ENCODE results near the gene ST6GALNAC2.

The ST6GALNAC2 gene

GRCh38 chr17:76547183-76547641 lies 38.4 kb downstream of the ST6GALNAC2 start:
- in situ Hi-C loops (cut with HindIII; ENCODE audit: low pct_ligation_motif_present, low pct_unique_long_range_greater_than_20kb, low sequenced_read_pairs), result no loop called here
- DNase-seq, result peak; percentile 64

GRCh38 chr17:76546556-76547182 lies 39.0 kb downstream of the ST6GALNAC2 start:
- in situ Hi-C loops (cut with HindIII; ENCODE audit: low pct_ligation_motif_present, low pct_unique_long_range_greater_than_20kb, low sequenced_read_pairs), result no loop called here

GRCh38 chr17:76545918-76546555 lies 39.6 kb downstream of the ST6GALNAC2 start:
- in situ Hi-C loops (cut with HindIII; ENCODE audit: low pct_ligation_motif_present, low pct_unique_long_range_greater_than_20kb, low sequenced_read_pairs), result no loop called here
- no peak for DNase-seq

More at GRCh38 chr17:76546556-76547182, 39.0 kb downstream of the ST6GALNAC2 start:
- DNase-seq, result no peak

GRCh38 chr17:76544546-76545365 lies 40.9 kb downstream of the ST6GALNAC2 start:
- DNase-seq, result no peak
- in situ Hi-C loops (cut with HindIII; ENCODE audit: low pct_ligation_motif_present, low pct_unique_long_range_greater_than_20kb, low sequenced_read_pairs), result no loop called here

GRCh38 chr17:76543826-76544545 lies 41.7 kb downstream of the ST6GALNAC2 start:
- in situ Hi-C loops (cut with HindIII; ENCODE audit: low pct_ligation_motif_present, low pct_unique_long_range_greater_than_20kb, low sequenced_read_pairs), result no loop called here
- DNase-seq, result no peak

GRCh38 chr17:76543482-76543825 lies 42.2 kb downstream of the ST6GALNAC2 start:
- in situ Hi-C loops (cut with HindIII; ENCODE audit: low pct_ligation_motif_present, low pct_unique_long_range_greater_than_20kb, low sequenced_read_pairs), result no loop called here
- DNase-seq, result no peak

GRCh38 chr17:76542984-76543383 lies 42.7 kb downstream of the ST6GALNAC2 start:
- DNase-seq, result no peak
- in situ Hi-C loops (cut with HindIII; ENCODE audit: low pct_ligation_motif_present, low pct_unique_long_range_greater_than_20kb, low sequenced_read_pairs), result no loop called here

- DNase-seq, result no peak
- in situ Hi-C loops (cut with HindIII; ENCODE audit: low pct_ligation_motif_present, low pct_unique_long_range_greater_than_20kb, low sequenced_read_pairs), result no loop called here
Observed at GRCh38 chr17:76542566-76542971, 43.1 kb downstream of the ST6GALNAC2 start.

GRCh38 chr17:76541739-76542454 lies 43.8 kb downstream of the ST6GALNAC2 start:
- no peak for DNase-seq
- in situ Hi-C loops (cut with HindIII; ENCODE audit: low pct_ligation_motif_present, low pct_unique_long_range_greater_than_20kb, low sequenced_read_pairs), result no loop called here

- in situ Hi-C loops (cut with HindIII; ENCODE audit: low pct_ligation_motif_present, low pct_unique_long_range_greater_than_20kb, low sequenced_read_pairs), result no loop called here
- DNase-seq, result peak; percentile 98
Observed at GRCh38 chr17:76540381-76541300, 45.0 kb downstream of the ST6GALNAC2 start.

GRCh38 chr17:76539631-76540271 lies 45.9 kb downstream of the ST6GALNAC2 start, which contains the start of gene PRCD:
Gene PRCD, plus strand, starts transcription at chr17:76540044. Its CDS starts 98 bp downstream, at chr17:76540142.
- no peak for DNase-seq
- in situ Hi-C loops (cut with HindIII; ENCODE audit: low pct_ligation_motif_present, low pct_unique_long_range_greater_than_20kb, low sequenced_read_pairs), result no loop called here

- no peak for DNase-seq
- in situ Hi-C loops (cut with HindIII; ENCODE audit: low pct_ligation_motif_present, low pct_unique_long_range_greater_than_20kb, low sequenced_read_pairs), result no loop called here
Observed at GRCh38 chr17:76538941-76539570, 46.6 kb downstream of the ST6GALNAC2 start.

- in situ Hi-C loops (cut with HindIII; ENCODE audit: low pct_ligation_motif_present, low pct_unique_long_range_greater_than_20kb, low sequenced_read_pairs), result no loop called here
- no peak for DNase-seq
Observed at GRCh38 chr17:76538281-76538931, 47.3 kb downstream of the ST6GALNAC2 start.

- no peak for DNase-seq
- in situ Hi-C loops (cut with HindIII; ENCODE audit: low pct_ligation_motif_present, low pct_unique_long_range_greater_than_20kb, low sequenced_read_pairs), result no loop called here
Observed at GRCh38 chr17:76537578-76538280, 47.9 kb downstream of the ST6GALNAC2 start, which contains the start of gene CYGB. Gene CYGB, minus strand, starts transcription at chr17:76537709. Its CDS starts 167 bp downstream, at chr17:76537542.

GRCh38 chr17:76537288-76537577 lies 48.4 kb downstream of the ST6GALNAC2 start:
- peak; percentile 43 for DNase-seq
- in situ Hi-C loops (cut with HindIII; ENCODE audit: low pct_ligation_motif_present, low pct_unique_long_range_greater_than_20kb, low sequenced_read_pairs), result no loop called here
